H1 (cell line): ENCODE data around the gene ALDH7A1.

Source experiments
- CBX8 ChIP-seq: fragments of 300-800, 300-1000 bp; sonication (generic); IDR thresholded peaks from 2 replicates; pipeline ENCODE4 v1.7.1; 2016; ENCODE audit warnings: low read depth, low read length, borderline replicate concordance
- CTCF ChIP-seq, 3 experiments: IDR thresholded peaks; 1 replicate in 2 of 3; 2 replicates in 1 of 3; pipeline versions ENCODE4 v1.5.1 to v1.6.1; 2011; ENCODE audit warnings: low read length in 3 of 3, mild to moderate bottlenecking in 3 of 3, inconsistent platforms in 2 of 3, low read depth in 1 of 3, moderate library complexity in 1 of 3; ENCODE audit not compliant: insufficient read depth in 1 of 3; ENCODE audit errors: control extremely low read depth in 1 of 3
- E2F6 ChIP-seq: IDR thresholded peaks from 2 replicates; pipeline ENCODE4 v1.6.1; 2012; ENCODE audit warnings: inconsistent platforms
- EP300 ChIP-seq, 2 experiments: IDR thresholded peaks; 1 replicate in 1 of 2; 2 replicates in 1 of 2; pipeline ENCODE4 v1.6.1; 2011 to 2012; ENCODE audit warnings: low read depth in 2 of 2, low read length in 2 of 2, mild to moderate bottlenecking in 2 of 2, borderline replicate concordance in 1 of 2, inconsistent platforms in 1 of 2, moderate library complexity in 1 of 2
- KDM1A ChIP-seq: fragments of 200-600, 300-600 bp; sonication (generic); IDR thresholded peaks from 2 replicates; pipeline ENCODE4 v1.7.1; 2016; ENCODE audit warnings: mild to moderate bottlenecking, low read length, borderline replicate concordance
- KDM5A ChIP-seq: fragments of 200-600 bp; IDR thresholded peaks from 2 replicates; pipeline ENCODE4 v1.7.1; 2012; ENCODE audit warnings: mild to moderate bottlenecking, low read length, inconsistent platforms, mixed read lengths
- NRF1 ChIP-seq: IDR thresholded peaks from 2 replicates; pipeline ENCODE4 v1.6.1; 2011; ENCODE audit warnings: mild to moderate bottlenecking, low read depth, low read length, improper control_type of control experiment
- POLR2A ChIP-seq, 2 experiments: IDR thresholded peaks; 1 replicate in 1 of 2; 2 replicates in 1 of 2; pipeline ENCODE4 v1.6.1; 2011; ENCODE audit warnings: low read depth in 2 of 2, low read length in 2 of 2, mild to moderate bottlenecking in 2 of 2; ENCODE audit errors: control extremely low read depth in 1 of 2
- POLR2AphosphoS5 ChIP-seq: IDR thresholded peaks from 2 replicates; pipeline ENCODE4 v1.6.1; 2011; ENCODE audit warnings: low read depth, low read length
- RNF2 ChIP-seq: fragments of 200-900, 300-1000 bp; sonication (generic); IDR thresholded peaks from 2 replicates; pipeline ENCODE4 v1.7.1; 2016; ENCODE audit warnings: borderline replicate concordance, low read depth, mild to moderate bottlenecking, antibody characterized with exemption, low read length; ENCODE audit not compliant: poor library complexity, severe bottlenecking; ENCODE audit errors: missing control alignments
- TAF1 ChIP-seq: IDR thresholded peaks from 2 replicates; pipeline ENCODE4 v1.6.1; 2011; ENCODE audit warnings: mild to moderate bottlenecking, low read depth, low read length
- TF ChIP-seq, protein P1 (sequence below): IDR thresholded peaks from 2 replicates; pipeline ENCODE4 v1.6.1; 2012; ENCODE audit warnings: inconsistent platforms

- TF ChIP-seq CTCF (IDR thresholded peaks at IDR 0.05; ENCODE audit: control extremely low read depth in 1 of 3, insufficient read depth in 1 of 3, low read depth in 1 of 3, low read length in 3 of 3), result no peak
- no peak for TF ChIP-seq RNF2
- TF ChIP-seq POLR2A (IDR thresholded peaks at IDR 0.05; ENCODE audit: control extremely low read depth in 1 of 2, low read depth in 2 of 2, low read length in 2 of 2), result no peak
- no peak for TF ChIP-seq KDM5A
- TF ChIP-seq KDM1A, result no peak
- no peak for TF ChIP-seq POLR2AphosphoS5
- TF ChIP-seq EP300 (IDR thresholded peaks at IDR 0.05; ENCODE audit: borderline replicate concordance in 1 of 2, low read depth in 2 of 2, low read length in 2 of 2), result no peak
- TF ChIP-seq TAF1, result no peak
- TF ChIP-seq E2F6, result no peak
- TF ChIP-seq, protein P1, sequence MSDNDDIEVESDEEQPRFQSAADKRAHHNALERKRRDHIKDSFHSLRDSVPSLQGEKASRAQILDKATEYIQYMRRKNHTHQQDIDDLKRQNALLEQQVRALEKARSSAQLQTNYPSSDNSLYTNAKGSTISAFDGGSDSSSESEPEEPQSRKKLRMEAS, result no peak
- no peak for TF ChIP-seq CBX8
- no peak for TF ChIP-seq NRF1
Observed at GRCh38 chr5:126583761-126584160, 11.3 kb downstream of the ALDH7A1 start.
